Fibroblast of lung (primary cell): ENCODE results near the gene HOXA7.

Experiments used
- CTCF ChIP-seq, 2 donors: IDR thresholded peaks in 1 of 2; conservative IDR thresholded peaks in 1 of 2; 1 replicate in 1 of 2; 2 replicates in 1 of 2; pipeline ENCODE4 v1.5.1; 2011 to 2012; ENCODE audit warnings: low read length in 2 of 2, control low read depth in 1 of 2, inconsistent platforms in 1 of 2, low read depth in 1 of 2, mild to moderate bottlenecking in 1 of 2
- EZH2 ChIP-seq: IDR thresholded peaks from 2 replicates; pipeline ENCODE4 v1.5.1; 2012; ENCODE audit warnings: low read length, control low read depth, mild to moderate bottlenecking; ENCODE audit errors: missing control alignments

GRCh38 chr7:27110186-27111031 lies 46.1 kb downstream of the HOXA7 start:
- no peak for TF ChIP-seq CTCF (conservative IDR thresholded peaks at IDR 0.05 in 1 of 2, IDR thresholded peaks at IDR 0.05 in 1 of 2; ENCODE audit: low read depth in 1 of 2, low read length in 2 of 2)
- TF ChIP-seq EZH2 = no peak
